Heart left ventricle (tissue), 16 donors: ENCODE measurements around the gene DAB1. TPM values are rescaled to one million over a fixed set of nuclear protein-coding genes. Genes with fewer than 3 reads are reported as not detected.

Experiments used
- ATAC-seq, 4 donors: fragments of 200-7000 bp; cut with Tn5 transposase; one replicate each; pipeline ENCODE4 v1.9.1; 2020 to 2022; ENCODE audit warnings: moderate library complexity in 4 of 4, mild to moderate bottlenecking in 3 of 4, moderate number of reproducible peaks in 1 of 4
- DNase-seq, 5 donors: peaks; one replicate each; pipeline ENCODE4 v3.0.0-alpha.2; 2020
- H3K27ac ChIP-seq, 12 donors: fragments of 200-600 bp; sonication (generic) in 4 of 12; one replicate each; pipeline versions ENCODE4 v1.5.0 to v1.8.0; 2016 to 2022; ENCODE audit warnings: mild to moderate bottlenecking in 2 of 12
- H3K27me3 ChIP-seq, 9 donors: fragments of 200-600 bp; sonication (generic) in 2 of 9; one replicate each; pipeline versions ENCODE4 v1.5.1 to v1.8.0; 2016 to 2022; ENCODE audit warnings: mild to moderate bottlenecking in 3 of 9
- H3K36me3 ChIP-seq, 9 donors: fragments of 200-600 bp; sonication (generic) in 2 of 9; one replicate each; pipeline versions ENCODE4 v1.5.0 to v1.8.0; 2018 to 2022; ENCODE audit warnings: mild to moderate bottlenecking in 2 of 9
- H3K4me1 ChIP-seq, 12 donors: fragments of 200-600 bp; sonication (generic) in 4 of 12; one replicate each; pipeline versions ENCODE4 v1.5.0 to v1.8.0; 2016 to 2022; ENCODE audit warnings: mild to moderate bottlenecking in 3 of 12
- H3K4me3 ChIP-seq, 12 donors: fragments of 200-600 bp; sonication (generic) in 4 of 12; one replicate each; pipeline versions ENCODE4 v1.5.0 to v1.8.0; 2017 to 2022; ENCODE audit warnings: mild to moderate bottlenecking in 9 of 12, moderate library complexity in 4 of 12
- H3K9me3 ChIP-seq, 12 donors: fragments of 200-600 bp; sonication (generic) in 4 of 12; one replicate each; pipeline versions ENCODE4 v1.5.0 to v1.8.0; 2016 to 2022; ENCODE audit warnings: mild to moderate bottlenecking in 1 of 12
- CTCF ChIP-seq, 12 donors: fragments of 200-600 bp; sonication (generic) in 4 of 12; IDR thresholded peaks; one replicate each; pipeline versions ENCODE4 v1.5.0 to v1.8.0; 2018 to 2022; ENCODE audit warnings: antibody characterized with exemption in 12 of 12, mild to moderate bottlenecking in 5 of 12
- POLR2A ChIP-seq, 2 donors: fragments of 450-650 bp; IDR thresholded peaks; one replicate each; pipeline ENCODE4 v1.6.1; 2017; ENCODE audit warnings: antibody characterized with exemption in 2 of 2, mild to moderate bottlenecking in 2 of 2, moderate library complexity in 2 of 2
- WGBS, 4 donors: extraction: QIAGEN DNeasy Blood & Tissue Kit in 2 of 4; methylation state at CpG; one replicate each; pipeline versions ENCODE4 v1.1.5 to v1.1.7; 2013 to 2018; 5-methylcytosine and 5-hydroxymethylcytosine counted together
- intact Hi-C, 10 donors: fragments of 100-400 bp; cut with DNase I; formaldehyde crosslinking; loops; one replicate each; pipeline versions ENCODE4 v1.11.1 to v1.14.2; 2022
- polyA plus RNA-seq, 2 donors: library from polyadenylated mRNA; stranded (reverse); fragments of 200-250 nt; gene quantifications; one replicate each; pipeline ENCODE4 v1.2.3, GENCODE V29; 2013
- total RNA-seq, 9 donors: library from RNA; depleted of rRNA in 2 of 9; stranded (reverse); fragments of >200 nt in 2 of 9; fragmentation: NEBNext Ultra II Directional in 3 of 9; extraction: Animal tissue kit (Norgen Biotek cat#: 25700) in 3 of 9; gene quantifications; one replicate each; pipeline versions ENCODE4 v1.1.0 to v1.2.4, GENCODE V29; 2016 to 2023
- donor health status: ischemic (EF 13 %, LVEDD 7.1; RV severe dilation, severe dysfunction).
- donor health status: healthy with polysubstance abuse.
- donor health status: DM: no; HTN: yes; CAD: no.
- donor health status: DM: no; HTN: no; CAD: no.
- donor health status: ischemic (EF 25% LVEDD 6.9; RV normal size, moderate dysfunction).
- donor health status: ischemic (EF 25% LVEDD 5.7; RV mildly dilated, moderate dysfunction).
- donor health status: healthy.
- donor health status: DM: yes; HTN: yes; CAD: no.
- donor health status: ischemic (EF 35%, LVEDD 5.7; RV mildly dilated, moderate dysfunction).
- donor health status: nonischemic (EF 11% LVEDD 7.7; RV severe dilation, severe dysfunction).
- donor health status: DM: yes; HTN: yes; CAD: no.
- donor health status: PGD.
- donor health status: ischemic (EF 29% LVEDD 5.4; RV normal size, mild dysfunction).
- donor health status: nonischemic (EF 23%, LVEDD 6.1; RV moderate dilation, normal function).

DAB1 gene
- total and polyA plus RNA-seq, 11 donors = 0.26 to 28.8 (median 5.2) TPM

- no peak overlapping the region for H3K27ac ChIP-seq
- 78 to 88% (median 81%) methylated on average over 2 of the region's 2 CpGs for WGBS, 4 donors
- no peak overlapping the region for H3K4me3 ChIP-seq
- intact Hi-C loops = no loop called here
- DNase-seq = no peak
- H3K36me3 ChIP-seq = no peaks in the 10 kb centered on the region
- ATAC-seq = no peak
- TF ChIP-seq POLR2A (IDR thresholded peaks at IDR 0.05) (no peak), CTCF (IDR thresholded peaks at IDR 0.05) (no peak)
- no peaks in the 10 kb centered on the region for H3K4me1 ChIP-seq
- no peaks in the 10 kb centered on the region for H3K9me3 ChIP-seq
- no peaks in the 10 kb centered on the region for H3K27me3 ChIP-seq
Observed at GRCh38 chr1:57040811-57041210, 383.0 kb downstream of the DAB1 start.

GRCh38 chr1:57036641-57037579, 386.9 kb downstream of the DAB1 start:
- WGBS, 4 donors = 65 to 71% (median 66%) methylated on average over 4 of the region's 4 CpGs
- intact Hi-C loops = no loop called here
- ATAC-seq (no peak), DNase-seq (no peak)
- H3K4me3 ChIP-seq = no peak overlapping the region
- no peaks in the 10 kb centered on the region for H3K4me1 ChIP-seq
- no peaks in the 10 kb centered on the region for H3K36me3 ChIP-seq
- no peaks in the 10 kb centered on the region for H3K27me3 ChIP-seq
- no peak overlapping the region for H3K27ac ChIP-seq
- no peaks in the 10 kb centered on the region for H3K9me3 ChIP-seq
- TF ChIP-seq CTCF (IDR thresholded peaks at IDR 0.05) (no peak), POLR2A (IDR thresholded peaks at IDR 0.05) (no peak)

GRCh38 chr1:57034713-57035112, 389.1 kb downstream of the DAB1 start:
- no peaks in the 10 kb centered on the region for H3K36me3 ChIP-seq
- no peak for TF ChIP-seq CTCF (IDR thresholded peaks at IDR 0.05)
- TF ChIP-seq POLR2A (IDR thresholded peaks at IDR 0.05) = no peak
- no peaks in the 10 kb centered on the region for H3K4me1 ChIP-seq
- no peaks in the 10 kb centered on the region for H3K9me3 ChIP-seq
- DNase-seq (no peak), ATAC-seq (no peak)
- 84 to 99% (median 95%) methylated on average over 2 of the region's 2 CpGs for WGBS, 4 donors
- no peak overlapping the region for H3K27ac ChIP-seq
- H3K27me3 ChIP-seq = no peaks in the 10 kb centered on the region
- intact Hi-C loops = no loop called here
- H3K4me3 ChIP-seq = no peak overlapping the region

GRCh38 chr1:57033222-57034001, 390.4 kb downstream of the DAB1 start:
- intact Hi-C loops = no loop called here
- TF ChIP-seq POLR2A (IDR thresholded peaks at IDR 0.05) (no peak), CTCF (IDR thresholded peaks at IDR 0.05) (no peak)
- ATAC-seq (no peak), DNase-seq (no peak)
- no peaks in the 10 kb centered on the region for H3K4me1 ChIP-seq
- H3K27ac ChIP-seq = no peak overlapping the region
- 69 to 79% (median 77%) methylated on average over 8 of the region's 8 CpGs for WGBS, 4 donors
- no peak overlapping the region for H3K4me3 ChIP-seq
- no peaks in the 10 kb centered on the region for H3K36me3 ChIP-seq
- no peaks in the 10 kb centered on the region for H3K9me3 ChIP-seq
- H3K27me3 ChIP-seq = no peaks in the 10 kb centered on the region
